ENCODE measurements around the gene PPP1R12B. TPM values are rescaled to one million over a fixed set of nuclear protein-coding genes. Genes with fewer than 3 reads are reported as not detected.

PPP1R12B gene
- total RNA-seq, 2 donors from 2014 or later: 18.2 to 33.0 TPM

DNA sequence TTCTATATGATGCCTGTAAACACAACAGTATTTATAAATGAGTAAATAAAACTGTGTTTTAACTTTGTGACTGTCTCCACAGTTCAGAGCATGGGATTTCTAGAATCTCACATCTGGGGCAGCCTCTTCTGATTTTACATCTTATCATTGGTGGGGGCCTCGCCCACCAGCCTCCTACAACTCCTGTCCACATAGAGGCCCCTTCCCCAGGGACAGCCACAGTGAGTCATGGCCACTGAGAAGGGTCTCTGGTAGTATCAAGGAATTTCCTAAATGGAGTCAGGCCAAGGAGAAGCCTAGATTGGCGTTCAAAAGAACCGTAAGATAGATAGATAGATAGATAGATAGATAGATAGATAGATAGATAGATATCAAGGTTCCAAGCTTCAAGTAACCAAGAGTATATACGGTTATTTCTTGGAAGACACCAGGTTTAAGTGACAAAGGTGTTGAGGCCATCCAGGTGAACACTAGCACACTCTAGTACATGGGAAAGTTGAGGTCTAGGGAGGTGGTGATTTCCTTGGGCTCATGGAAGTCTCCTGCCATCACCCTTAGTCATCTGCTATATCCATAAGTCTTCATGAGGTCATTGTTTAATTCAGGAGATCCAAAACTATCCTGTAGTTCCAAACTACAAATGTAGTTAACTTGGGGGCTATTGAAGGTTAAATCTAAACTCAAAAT is 240.1 kb downstream of the PPP1R12B start:
- Histone ChIP-seq H3K4me3 (no peak overlapping the region), H3K36me3 (replicated peaks in 1 of 2; ENCODE audit: insufficient read depth in 1 of 2, low read depth in 2 of 2) (no peaks in the 10 kb centered on the region), H3K4me1 (peaks cover 11% of the 10 kb centered on the region), H3K27ac (peak overlapping the region; percentile 42 to 72 (median 49)), H3K27me3 (no peaks in the 10 kb centered on the region), H3K9me3 (no peaks in the 10 kb centered on the region)
- intact Hi-C loops (cut with DNase I): no loop called here
- DNase-seq (no peak), ATAC-seq (peak; percentile 27)
- TF ChIP-seq, protein P1, sequence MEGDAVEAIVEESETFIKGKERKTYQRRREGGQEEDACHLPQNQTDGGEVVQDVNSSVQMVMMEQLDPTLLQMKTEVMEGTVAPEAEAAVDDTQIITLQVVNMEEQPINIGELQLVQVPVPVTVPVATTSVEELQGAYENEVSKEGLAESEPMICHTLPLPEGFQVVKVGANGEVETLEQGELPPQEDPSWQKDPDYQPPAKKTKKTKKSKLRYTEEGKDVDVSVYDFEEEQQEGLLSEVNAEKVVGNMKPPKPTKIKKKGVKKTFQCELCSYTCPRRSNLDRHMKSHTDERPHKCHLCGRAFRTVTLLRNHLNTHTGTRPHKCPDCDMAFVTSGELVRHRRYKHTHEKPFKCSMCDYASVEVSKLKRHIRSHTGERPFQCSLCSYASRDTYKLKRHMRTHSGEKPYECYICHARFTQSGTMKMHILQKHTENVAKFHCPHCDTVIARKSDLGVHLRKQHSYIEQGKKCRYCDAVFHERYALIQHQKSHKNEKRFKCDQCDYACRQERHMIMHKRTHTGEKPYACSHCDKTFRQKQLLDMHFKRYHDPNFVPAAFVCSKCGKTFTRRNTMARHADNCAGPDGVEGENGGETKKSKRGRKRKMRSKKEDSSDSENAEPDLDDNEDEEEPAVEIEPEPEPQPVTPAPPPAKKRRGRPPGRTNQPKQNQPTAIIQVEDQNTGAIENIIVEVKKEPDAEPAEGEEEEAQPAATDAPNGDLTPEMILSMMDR (IDR thresholded peaks at IDR 0.05): no peak
- no peak for TF ChIP-seq POLR2A (IDR thresholded peaks at IDR 0.05)
- 88 to 89% methylated on average over 4 of the region's 4 CpGs for WGBS, 2 donors

DNA sequence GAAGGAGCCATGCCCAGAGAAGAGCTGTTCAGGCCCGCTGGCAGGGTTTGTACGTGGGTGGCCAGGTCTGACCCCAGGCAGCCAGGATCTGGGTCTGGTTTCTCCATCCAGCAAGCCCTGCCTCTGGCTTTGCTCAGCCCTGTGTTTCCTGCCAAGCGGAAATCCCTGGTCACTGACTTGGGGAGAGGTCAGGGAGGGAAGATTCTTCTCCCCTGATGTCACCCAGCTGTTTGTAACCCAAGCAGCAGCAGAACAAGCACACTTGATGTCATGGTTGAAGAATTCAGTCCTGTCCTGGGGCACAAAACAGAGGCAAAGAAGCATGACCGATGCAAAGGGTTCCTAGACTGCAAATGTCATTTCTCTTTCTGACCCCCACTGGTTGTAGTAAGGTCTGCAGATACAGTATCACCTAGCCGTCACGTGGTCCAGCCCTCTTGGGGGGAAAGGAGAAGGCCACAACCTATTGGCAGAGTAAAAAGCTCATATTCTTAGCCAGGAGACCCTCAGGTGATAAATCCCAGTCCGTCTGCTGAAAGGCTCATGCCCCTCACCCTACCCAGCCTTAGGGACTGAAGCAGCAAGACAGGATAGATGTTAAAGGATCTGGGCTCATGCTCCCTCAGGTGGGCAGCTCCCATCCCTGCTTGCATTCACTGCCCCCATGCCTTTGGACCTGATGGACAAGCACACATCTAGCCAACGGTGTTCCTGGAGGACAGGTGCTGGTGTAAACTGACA is 240.9 kb downstream of the PPP1R12B start:
- no peaks in the 10 kb centered on the region for H3K27me3 ChIP-seq
- H3K4me1 ChIP-seq: peaks cover 11% of the 10 kb centered on the region
- H3K36me3 ChIP-seq (replicated peaks in 1 of 2; ENCODE audit: insufficient read depth in 1 of 2, low read depth in 2 of 2): no peaks in the 10 kb centered on the region
- TF ChIP-seq POLR2A (IDR thresholded peaks at IDR 0.05): peak in 2 of 3 donors; percentile 15 to 54
- TF ChIP-seq, protein P1 (IDR thresholded peaks at IDR 0.05): peak in 1 of 7 experiments; percentile 2
- H3K4me3 ChIP-seq: no peak overlapping the region
- H3K27ac ChIP-seq: peak overlapping the region; percentile 42 to 72 (median 49)
- intact Hi-C loops (cut with DNase I): no loop called here
- WGBS, 2 donors: 65 to 79% methylated on average over 8 of the region's 8 CpGs
- H3K9me3 ChIP-seq: no peaks in the 10 kb centered on the region
- ATAC-seq: peak; percentile 91
- DNase-seq: peak; percentile 59 to 78 (median 70)

DNA sequence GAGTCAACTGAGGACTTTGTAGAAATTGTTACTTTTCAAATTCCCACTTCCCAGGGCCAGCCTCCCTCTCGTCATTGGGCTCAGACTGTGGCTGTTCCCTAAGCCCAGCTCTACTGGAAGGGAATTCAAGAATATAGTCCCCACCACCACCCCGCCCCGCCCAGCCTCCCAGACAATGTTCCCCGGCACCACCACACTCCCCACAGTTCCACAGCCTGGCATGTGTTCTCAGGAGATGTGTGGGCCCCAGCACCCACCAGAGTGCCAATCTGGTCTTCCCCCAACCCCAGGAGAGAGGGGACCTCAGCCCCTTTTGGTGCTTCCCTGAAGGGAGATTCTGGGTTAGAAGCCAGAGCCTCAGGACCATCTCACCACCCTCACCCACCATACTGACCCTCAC is 241.6 kb downstream of the PPP1R12B start:
- H3K4me1 ChIP-seq: peaks cover 11% of the 10 kb centered on the region
- no peaks in the 10 kb centered on the region for H3K36me3 ChIP-seq (replicated peaks in 1 of 2; ENCODE audit: insufficient read depth in 1 of 2, low read depth in 2 of 2)
- 95 to 97% methylated on average over 4 of the region's 4 CpGs for WGBS, 2 donors
- H3K27me3 ChIP-seq: no peaks in the 10 kb centered on the region
- ATAC-seq: no peak
- no peak for DNase-seq
- intact Hi-C loops (cut with DNase I): loop anchor here (10.0 kb wide), 1 partner anchor 85 kb away; no protein-coding TSS in a partner anchor
- TF ChIP-seq, protein P1 (IDR thresholded peaks at IDR 0.05): no peak
- TF ChIP-seq POLR2A (IDR thresholded peaks at IDR 0.05): no peak
- no peaks in the 10 kb centered on the region for H3K9me3 ChIP-seq
- no peak overlapping the region for H3K4me3 ChIP-seq
- peak overlapping the region in 3 of 4 donors; percentile 42 to 49 (median 45) for H3K27ac ChIP-seq

DNA sequence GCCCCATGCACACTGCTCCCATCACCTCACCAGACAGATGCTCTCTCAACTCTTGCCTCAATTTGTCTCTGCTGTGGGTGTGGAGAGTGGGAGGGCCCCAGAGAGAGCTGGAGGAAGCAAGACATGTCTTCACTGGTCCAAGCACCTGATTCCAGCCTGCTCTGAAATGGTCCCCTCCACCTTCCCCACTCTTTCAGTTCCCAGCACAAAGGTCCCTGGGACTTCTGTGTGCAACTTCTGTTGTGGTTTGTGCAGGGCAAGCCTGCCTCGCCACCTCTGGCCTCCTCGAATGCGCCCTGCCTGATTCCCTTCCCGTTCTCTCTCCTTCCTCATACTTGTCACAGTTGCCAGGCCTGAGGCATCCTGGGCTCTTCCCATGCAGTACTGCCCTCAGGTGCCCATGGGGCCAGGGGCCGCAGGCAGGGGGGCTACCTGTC is 242.5 kb downstream of the PPP1R12B start:
- ATAC-seq: no peak

More for the DNA sequence above, 242.5 kb downstream of the PPP1R12B start:
- Histone ChIP-seq H3K36me3 (replicated peaks in 1 of 2; ENCODE audit: insufficient read depth in 1 of 2, low read depth in 2 of 2) (no peaks in the 10 kb centered on the region), H3K27me3 (no peaks in the 10 kb centered on the region), H3K9me3 (no peaks in the 10 kb centered on the region), H3K27ac (no peak overlapping the region), H3K4me3 (no peak overlapping the region), H3K4me1 (peaks cover 9% of the 10 kb centered on the region)
- no peak for DNase-seq
- no peak for TF ChIP-seq POLR2A (IDR thresholded peaks at IDR 0.05)
- TF ChIP-seq, protein P1 (IDR thresholded peaks at IDR 0.05): no peak
- 85 to 89% methylated on average over 5 of the region's 5 CpGs for WGBS, 2 donors
- intact Hi-C loops (cut with DNase I): loop anchor here (10.0 kb wide), 1 partner anchor 86 kb away; no protein-coding TSS in a partner anchor

Data from body of pancreas (tissue), 4 donors.